ENCODE data around the gene SLC6A5. TPM values are rescaled to one million over a fixed set of nuclear protein-coding genes. Genes with fewer than 3 reads are reported as not detected.

SLC6A5 gene
- total and polyA plus RNA-seq, 2 experiments from 2014 or later, result 0.03 TPM; not detected in 1

DNA sequence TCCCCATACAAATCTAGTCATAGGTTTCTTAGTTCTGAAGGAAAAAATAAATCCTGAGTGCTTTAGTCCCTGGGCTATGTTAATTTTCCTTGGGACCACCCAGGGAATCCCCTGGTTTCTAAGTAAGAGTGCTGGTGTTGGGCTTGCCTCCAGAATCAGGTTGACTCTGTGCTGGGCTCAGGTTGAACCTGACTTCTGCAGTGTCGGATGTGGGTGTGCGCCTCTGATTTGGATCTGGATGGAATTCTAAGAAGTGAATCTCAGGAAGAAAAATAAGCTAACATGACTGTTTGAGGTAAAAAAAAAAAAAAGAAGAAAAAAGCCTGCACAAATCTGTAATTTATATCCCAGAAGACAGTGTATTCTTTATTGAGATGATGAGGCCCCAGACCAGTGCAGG is 41.0 kb downstream of the SLC6A5 start:
- no peaks in the 10 kb centered on the region for H3K4me1 ChIP-seq (ENCODE audit: insufficient read depth)
- no peaks in the 10 kb centered on the region for H4K20me1 ChIP-seq (ENCODE audit: insufficient read depth, poor library complexity, severe bottlenecking)
- H3K4me3 ChIP-seq, result no peak overlapping the region
- H3K79me2 ChIP-seq, result no peaks in the 10 kb centered on the region
- H3K9me3 ChIP-seq (ENCODE audit: low read depth), result no peaks in the 10 kb centered on the region
- no peak overlapping the region for H3K4me2 ChIP-seq
- H3K9me2 ChIP-seq (replicated peaks; ENCODE audit: insufficient read depth), result no peaks in the 10 kb centered on the region
- no peak overlapping the region for H2AFZ ChIP-seq
- H3K27me3 ChIP-seq, result no peaks in the 10 kb centered on the region
- H3K27ac ChIP-seq, result no peak overlapping the region
- DNase-seq (ENCODE audit: low spot score), result no peak
- TF ChIP-seq, protein P1, sequence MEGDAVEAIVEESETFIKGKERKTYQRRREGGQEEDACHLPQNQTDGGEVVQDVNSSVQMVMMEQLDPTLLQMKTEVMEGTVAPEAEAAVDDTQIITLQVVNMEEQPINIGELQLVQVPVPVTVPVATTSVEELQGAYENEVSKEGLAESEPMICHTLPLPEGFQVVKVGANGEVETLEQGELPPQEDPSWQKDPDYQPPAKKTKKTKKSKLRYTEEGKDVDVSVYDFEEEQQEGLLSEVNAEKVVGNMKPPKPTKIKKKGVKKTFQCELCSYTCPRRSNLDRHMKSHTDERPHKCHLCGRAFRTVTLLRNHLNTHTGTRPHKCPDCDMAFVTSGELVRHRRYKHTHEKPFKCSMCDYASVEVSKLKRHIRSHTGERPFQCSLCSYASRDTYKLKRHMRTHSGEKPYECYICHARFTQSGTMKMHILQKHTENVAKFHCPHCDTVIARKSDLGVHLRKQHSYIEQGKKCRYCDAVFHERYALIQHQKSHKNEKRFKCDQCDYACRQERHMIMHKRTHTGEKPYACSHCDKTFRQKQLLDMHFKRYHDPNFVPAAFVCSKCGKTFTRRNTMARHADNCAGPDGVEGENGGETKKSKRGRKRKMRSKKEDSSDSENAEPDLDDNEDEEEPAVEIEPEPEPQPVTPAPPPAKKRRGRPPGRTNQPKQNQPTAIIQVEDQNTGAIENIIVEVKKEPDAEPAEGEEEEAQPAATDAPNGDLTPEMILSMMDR (IDR thresholded peaks at IDR 0.05; ENCODE audit: poor library complexity), result no peak
- TF ChIP-seq EZH2 (IDR thresholded peaks at IDR 0.05; ENCODE audit: borderline replicate concordance) (no peak), EZH2phosphoT487 (IDR thresholded peaks at IDR 0.05; ENCODE audit: low read depth, severe bottlenecking, unreplicated experiment) (no peak)
- 92% methylated on average over 2 of the region's 2 CpGs for WGBS (ENCODE audit: low lambda C conversion rate, missing lambda C conversion rate)
- H3K36me3 ChIP-seq (replicated peaks; ENCODE audit: insufficient read depth, low read depth), result no peaks in the 10 kb centered on the region

DNA sequence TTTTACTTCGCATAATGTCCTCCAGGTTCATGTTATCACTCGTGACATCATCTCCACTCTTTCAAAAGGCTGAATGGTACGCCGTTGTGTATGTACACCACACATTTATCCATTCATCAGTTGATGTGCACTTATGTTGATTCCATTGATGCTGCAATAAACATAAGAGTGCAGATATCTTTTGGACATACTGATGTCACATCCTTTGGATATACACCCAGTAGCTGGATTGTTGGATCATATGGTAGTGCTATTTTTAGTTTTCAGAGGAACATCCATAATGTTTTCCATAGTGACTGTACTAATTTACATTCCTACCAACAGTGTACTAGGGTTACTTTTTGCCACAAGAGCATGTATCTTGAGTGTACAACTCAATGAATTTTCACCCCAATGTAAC is 45.0 kb downstream of the SLC6A5 start:
- no peaks in the 10 kb centered on the region for H3K79me2 ChIP-seq
- H3K9me2 ChIP-seq (replicated peaks; ENCODE audit: insufficient read depth), result no peaks in the 10 kb centered on the region
- H3K36me3 ChIP-seq (replicated peaks; ENCODE audit: insufficient read depth, low read depth), result no peaks in the 10 kb centered on the region
- H3K27me3 ChIP-seq, result no peaks in the 10 kb centered on the region
- H3K27ac ChIP-seq, result no peak overlapping the region
- no peaks in the 10 kb centered on the region for H3K9me3 ChIP-seq (ENCODE audit: low read depth)
- H4K20me1 ChIP-seq (ENCODE audit: insufficient read depth, poor library complexity, severe bottlenecking), result no peaks in the 10 kb centered on the region
- 86% methylated on average over 4 of the region's 4 CpGs for WGBS (ENCODE audit: low lambda C conversion rate, missing lambda C conversion rate)
- TF ChIP-seq EZH2 (IDR thresholded peaks at IDR 0.05; ENCODE audit: borderline replicate concordance) (no peak), EZH2phosphoT487 (IDR thresholded peaks at IDR 0.05; ENCODE audit: low read depth, severe bottlenecking, unreplicated experiment) (no peak)
- TF ChIP-seq, protein P1 (IDR thresholded peaks at IDR 0.05; ENCODE audit: poor library complexity), result no peak
- DNase-seq (ENCODE audit: low spot score), result no peak
- H3K4me3 ChIP-seq, result no peak overlapping the region
- no peak overlapping the region for H2AFZ ChIP-seq
- no peak overlapping the region for H3K4me2 ChIP-seq
- H3K4me1 ChIP-seq (ENCODE audit: insufficient read depth), result peaks cover 5% of the 10 kb centered on the region

DNA sequence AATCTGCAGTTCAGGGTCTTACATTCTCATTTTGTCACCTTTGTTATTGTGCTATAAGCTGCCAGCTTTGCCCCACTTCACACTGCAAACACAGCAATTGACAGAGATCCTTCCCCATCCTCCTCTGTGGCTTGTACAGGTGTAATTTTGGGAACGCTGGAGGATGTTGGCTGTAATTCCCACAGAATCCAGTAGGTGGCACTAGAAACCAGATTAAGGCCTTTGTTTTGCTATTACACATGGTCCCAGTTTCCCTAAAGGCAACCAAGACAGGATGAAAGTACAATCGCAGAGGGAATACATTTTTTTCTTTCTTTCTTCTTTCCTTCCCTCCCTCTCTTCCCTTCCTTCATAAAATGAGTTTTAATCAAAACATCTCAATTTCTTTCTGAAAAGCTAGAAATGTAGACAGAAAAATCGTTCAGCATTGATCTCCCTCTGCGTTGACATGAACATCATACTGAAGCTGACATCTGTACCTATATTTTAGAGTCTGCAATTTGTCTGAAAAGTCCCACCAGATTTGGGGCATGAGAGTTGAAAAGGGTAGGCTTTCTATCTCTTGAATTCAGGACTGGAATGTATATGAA is 48.7 kb downstream of the SLC6A5 start:
- 43% methylated on average over 4 of the region's 4 CpGs for WGBS (ENCODE audit: low lambda C conversion rate, missing lambda C conversion rate)
- H3K4me3 ChIP-seq, result no peak overlapping the region
- H3K4me2 ChIP-seq, result no peak overlapping the region
- peak; percentile 69 for DNase-seq (ENCODE audit: low spot score)
- H3K27ac ChIP-seq, result no peak overlapping the region
- H3K79me2 ChIP-seq, result no peaks in the 10 kb centered on the region
- no peak overlapping the region for H2AFZ ChIP-seq
- no peak for TF ChIP-seq EZH2 (IDR thresholded peaks at IDR 0.05; ENCODE audit: borderline replicate concordance)
- no peak for TF ChIP-seq EZH2phosphoT487 (IDR thresholded peaks at IDR 0.05; ENCODE audit: low read depth, severe bottlenecking, unreplicated experiment)
- TF ChIP-seq, protein P1 (IDR thresholded peaks at IDR 0.05; ENCODE audit: poor library complexity), result peak; percentile 88
- H4K20me1 ChIP-seq (ENCODE audit: insufficient read depth, poor library complexity, severe bottlenecking), result no peaks in the 10 kb centered on the region
- H3K4me1 ChIP-seq (ENCODE audit: insufficient read depth), result peaks cover 5% of the 10 kb centered on the region
- H3K36me3 ChIP-seq (replicated peaks; ENCODE audit: insufficient read depth, low read depth), result no peaks in the 10 kb centered on the region
- H3K9me3 ChIP-seq (ENCODE audit: low read depth), result no peaks in the 10 kb centered on the region
- H3K27me3 ChIP-seq, result peaks cover 4% of the 10 kb centered on the region
- H3K9me2 ChIP-seq (replicated peaks; ENCODE audit: insufficient read depth), result no peaks in the 10 kb centered on the region

Measured in hepatocyte (in vitro differentiated cells).